ENCODE results near the gene DYDC1.
"Not testable (repeated sequence)": the region's sequence is repeated elsewhere in the genome, so short reads cannot be mapped to it uniquely, and the experiment has no call there.

DYDC1 gene

DNA sequence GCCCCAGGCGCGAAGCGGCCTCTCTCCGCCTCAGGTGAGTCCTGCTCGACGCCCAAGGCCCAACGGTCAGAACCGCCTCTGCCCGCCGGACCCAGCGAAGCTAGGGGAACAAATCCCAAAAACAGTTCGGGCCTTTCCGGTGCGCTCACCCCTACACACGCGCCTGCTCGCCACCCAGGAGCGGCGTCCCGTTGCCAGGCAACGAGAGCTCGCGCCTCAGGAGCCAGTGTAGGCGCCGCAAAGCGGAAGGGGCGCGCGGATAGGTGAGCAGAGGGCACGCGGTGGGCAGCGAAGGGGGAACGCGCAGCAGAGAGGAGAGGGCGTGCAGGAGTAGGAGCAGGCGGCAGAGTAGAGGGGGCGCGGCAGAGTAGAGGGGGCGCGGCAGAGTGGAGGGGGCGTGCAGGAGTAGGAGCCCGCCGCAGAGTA, at the start of gene DYDC1, which contains the start of gene DYDC2:
DYDC1 (minus strand) TSS at position 193 of the 426 bp plus-strand sequence. CDS start 4,154 bp downstream, outside the sequence.
DYDC2 (plus strand) TSS at position 219 of the 426 bp plus-strand sequence. CDS start 5,663 bp downstream, outside the sequence.
- in situ Hi-C loops (cut with MboI; ENCODE audit: low sequenced_read_pairs), result no loop called here

DNA sequence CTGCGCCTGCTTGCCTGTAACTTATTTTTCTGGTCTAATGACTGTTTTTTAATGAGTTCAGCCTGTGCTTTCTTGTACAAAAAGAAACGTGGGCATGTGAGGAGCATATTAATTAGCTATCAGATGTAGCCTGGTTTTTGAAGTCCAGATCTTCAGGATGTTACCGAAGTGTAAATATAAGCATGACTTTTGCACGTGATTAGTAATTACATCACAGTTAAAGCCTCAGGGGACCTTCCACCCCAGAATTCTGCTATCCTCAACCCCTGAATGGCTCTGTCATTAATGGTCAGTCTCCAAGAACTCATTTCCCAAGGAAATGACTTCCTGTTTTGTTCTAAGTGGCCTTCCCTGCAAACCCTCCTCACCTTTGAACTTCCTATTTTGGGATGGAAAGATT, 49.6 kb upstream of the DYDC1 start:
- in situ Hi-C loops (cut with MboI; ENCODE audit: low sequenced_read_pairs), result no loop called here

DNA sequence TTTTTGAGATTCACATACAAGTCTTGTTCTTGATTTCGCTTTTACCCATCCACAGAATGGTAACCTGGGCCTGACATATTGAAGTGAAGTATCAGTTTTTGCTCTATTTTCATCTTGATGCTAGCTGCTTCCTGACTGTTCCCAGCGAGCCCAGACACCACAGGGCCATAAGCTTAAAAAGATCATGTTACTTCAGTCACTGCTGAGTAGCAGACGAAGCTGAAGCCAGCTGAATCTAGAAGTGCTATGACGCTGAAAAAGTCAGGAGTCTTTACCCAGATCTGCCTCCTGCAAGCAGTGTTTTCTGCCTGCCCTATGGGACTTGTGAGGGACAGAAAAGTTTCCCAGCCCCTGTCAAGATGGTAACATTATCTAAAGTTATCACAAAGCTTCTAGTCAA, 49.1 kb upstream of the DYDC1 start:
- in situ Hi-C loops (cut with MboI; ENCODE audit: low sequenced_read_pairs), result no loop called here

DNA sequence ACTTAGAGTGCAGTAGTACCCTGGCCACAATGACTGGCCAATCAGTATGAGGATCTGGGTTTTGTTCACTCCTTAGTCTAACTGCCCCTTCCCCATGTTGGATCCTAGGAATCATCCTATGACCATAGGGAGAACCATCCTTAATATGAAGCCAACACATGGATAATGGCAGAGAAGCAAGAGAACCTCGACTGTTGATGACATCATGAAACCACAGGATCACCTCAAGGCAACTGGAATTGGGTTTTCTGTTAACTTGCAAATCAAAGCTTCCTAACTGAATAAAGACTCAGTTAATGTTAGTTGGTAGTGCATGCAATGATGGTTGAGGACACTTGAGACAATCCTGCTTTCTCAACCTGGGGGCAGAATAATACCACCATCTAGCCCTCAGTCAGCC, 48.5 kb upstream of the DYDC1 start:
- in situ Hi-C loops (cut with MboI; ENCODE audit: low sequenced_read_pairs), result no loop called here

DNA sequence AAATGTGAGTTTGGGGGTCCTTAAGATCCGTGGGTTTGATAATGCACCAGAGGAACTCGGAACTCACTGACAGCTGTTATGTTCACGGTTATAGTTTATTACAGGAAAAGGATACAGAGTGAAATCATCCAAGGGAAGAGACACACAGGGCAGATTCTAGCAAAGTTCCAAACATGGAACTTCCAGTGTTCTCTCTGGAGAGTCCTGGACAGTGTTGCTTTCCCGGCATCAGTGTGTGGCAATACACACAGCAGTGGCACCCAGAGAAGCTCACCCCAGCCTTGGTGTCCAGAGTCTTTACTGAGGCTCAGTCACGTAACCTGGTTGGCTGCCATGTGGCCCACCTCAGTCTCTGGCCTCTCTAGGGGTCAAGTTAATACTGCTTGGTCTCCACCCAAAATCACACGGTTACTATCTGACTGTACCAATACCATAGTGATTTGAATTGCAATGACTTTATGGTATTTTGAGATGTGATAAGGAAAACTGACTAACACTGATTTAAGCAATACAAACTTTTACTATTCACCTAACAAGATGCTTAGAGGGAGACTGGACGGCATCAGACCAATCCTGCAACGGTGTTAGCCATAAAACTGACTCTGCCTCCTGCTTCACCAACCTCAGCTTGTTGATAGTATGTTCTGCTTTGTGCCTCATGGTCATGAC, 43.7 kb upstream of the DYDC1 start:
- in situ Hi-C loops (cut with MboI; ENCODE audit: low sequenced_read_pairs), result no loop called here

DNA sequence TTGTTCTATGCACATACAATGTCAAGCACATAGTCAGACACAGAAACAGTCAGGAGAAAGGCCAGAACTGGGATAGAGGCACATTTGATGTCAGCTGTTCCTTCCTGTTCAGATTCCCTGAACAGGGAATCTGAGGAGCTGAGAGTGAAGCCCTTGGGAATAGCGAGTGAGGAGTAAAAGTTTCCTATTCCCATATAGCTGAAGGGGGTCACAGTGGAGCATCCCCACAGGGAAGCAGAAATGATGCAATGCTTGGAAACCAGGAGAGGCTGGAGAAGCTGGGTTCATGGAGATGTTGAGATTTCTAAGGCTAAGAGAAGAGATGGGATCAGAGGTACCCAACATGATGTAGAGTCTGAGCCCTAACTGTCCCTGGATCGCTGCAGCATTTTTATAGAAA, 40.5 kb upstream of the DYDC1 start:
- in situ Hi-C loops (cut with MboI; ENCODE audit: low sequenced_read_pairs), result no loop called here

DNA sequence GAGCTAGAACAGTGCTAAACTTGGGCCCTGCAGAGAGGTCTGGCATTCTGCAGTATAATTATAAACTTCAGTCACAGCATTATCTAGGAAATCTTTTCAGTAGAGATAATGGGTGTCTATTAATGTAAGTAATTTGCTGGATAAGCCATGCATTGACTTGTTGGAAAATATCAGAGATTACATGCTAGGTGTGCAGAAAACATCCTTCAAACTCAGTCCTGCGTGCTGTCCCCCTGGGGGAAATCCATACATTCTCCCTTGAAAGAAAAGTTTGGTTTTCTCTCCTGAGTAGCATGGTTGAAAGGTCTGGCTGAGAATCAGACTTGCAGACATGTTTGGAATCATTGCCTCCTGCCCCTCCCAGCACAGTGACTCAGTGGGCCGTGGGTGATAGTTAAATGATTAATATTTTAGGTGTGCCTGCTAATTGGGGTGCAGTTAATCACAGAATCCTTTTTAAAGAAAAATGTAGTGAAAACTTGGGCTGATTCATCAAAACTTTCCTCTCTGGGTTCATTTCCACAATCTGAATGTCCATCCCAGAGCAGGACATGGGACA, 37.9 kb upstream of the DYDC1 start:
- in situ Hi-C loops (cut with MboI; ENCODE audit: low sequenced_read_pairs), result no loop called here

DNA sequence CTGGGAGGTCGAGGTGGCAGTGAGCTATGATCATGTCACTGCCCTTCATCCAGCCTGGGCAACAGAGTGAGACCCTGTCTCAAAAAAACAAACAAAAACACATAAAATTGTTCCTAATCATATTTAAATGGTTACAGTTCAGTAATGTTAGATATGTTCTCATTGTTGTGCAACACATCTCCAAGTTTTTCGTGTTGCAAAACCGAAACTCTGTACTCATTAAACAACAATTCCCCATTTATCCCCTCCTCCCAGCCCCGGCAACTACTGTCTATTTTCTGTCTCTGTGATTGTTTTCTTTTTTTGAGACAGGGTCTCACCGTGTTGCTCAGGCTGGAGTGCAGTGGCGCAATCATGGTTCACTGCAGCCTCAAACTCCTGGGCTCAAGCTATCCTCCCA, 35.7 kb upstream of the DYDC1 start:
- in situ Hi-C loops (cut with MboI; ENCODE audit: low sequenced_read_pairs), result no loop called here

DNA sequence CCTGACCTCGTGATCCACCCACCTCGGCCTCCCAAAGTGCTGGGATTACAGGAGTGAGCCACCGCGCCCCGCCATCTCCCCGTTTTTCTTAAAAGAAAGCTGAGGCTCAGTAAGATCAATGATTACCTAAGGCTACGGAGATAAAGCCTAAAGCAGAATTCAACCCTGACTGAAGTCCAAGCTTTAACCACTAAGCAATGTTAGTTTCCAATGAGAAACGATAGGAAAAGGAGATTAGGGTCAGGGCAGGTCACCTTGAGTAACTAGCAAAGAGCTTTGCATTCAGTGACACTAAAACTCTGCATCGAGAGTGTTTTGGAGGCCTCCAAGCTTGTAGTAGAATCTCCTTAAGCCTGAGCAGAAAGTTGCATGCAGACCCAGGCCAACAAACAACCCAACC, 34.2 kb upstream of the DYDC1 start:
- in situ Hi-C loops (cut with MboI; ENCODE audit: low sequenced_read_pairs), result no loop called here

DNA sequence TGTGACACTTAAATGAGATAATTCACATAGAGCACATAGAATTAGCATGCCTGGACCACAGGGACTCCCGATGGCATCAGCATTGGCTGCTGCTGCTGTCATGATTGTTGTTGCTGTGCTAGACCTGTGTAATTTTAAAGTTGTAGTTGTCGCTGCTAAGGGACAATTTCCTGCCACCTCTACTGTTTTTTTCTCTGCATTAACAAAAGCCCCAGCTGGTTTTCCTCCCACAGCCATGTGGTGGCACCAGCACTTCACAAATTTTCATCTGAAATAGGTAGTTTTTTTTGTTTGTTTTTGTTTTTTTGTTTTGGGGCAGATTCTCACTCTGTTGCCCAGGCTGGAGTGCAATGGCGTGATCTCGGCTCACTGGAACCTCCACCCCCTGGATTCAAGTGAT, 26.4 kb upstream of the DYDC1 start:
- in situ Hi-C loops (cut with MboI; ENCODE audit: low sequenced_read_pairs), result no loop called here

DNA sequence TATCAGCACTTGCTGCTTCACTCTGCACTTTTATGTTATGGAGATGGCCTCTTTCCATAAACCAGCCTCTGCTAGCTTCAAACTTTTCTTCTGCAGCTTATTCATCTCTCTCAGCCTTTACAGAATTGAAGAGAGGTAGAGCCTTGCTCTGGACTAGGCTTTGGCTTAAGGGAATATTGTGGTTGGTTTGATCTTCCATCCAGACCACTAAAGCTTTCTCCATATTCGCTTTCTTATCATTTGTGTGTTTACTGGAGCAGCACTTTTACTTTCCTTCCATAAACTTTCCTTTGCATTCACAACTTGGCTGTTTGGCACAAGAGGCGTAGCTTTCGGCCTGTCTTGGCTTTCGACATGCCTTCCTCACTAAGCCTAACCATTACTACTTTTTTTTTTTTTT, 23.6 kb upstream of the DYDC1 start:
- in situ Hi-C loops (cut with MboI; ENCODE audit: low sequenced_read_pairs), result no loop called here

DNA sequence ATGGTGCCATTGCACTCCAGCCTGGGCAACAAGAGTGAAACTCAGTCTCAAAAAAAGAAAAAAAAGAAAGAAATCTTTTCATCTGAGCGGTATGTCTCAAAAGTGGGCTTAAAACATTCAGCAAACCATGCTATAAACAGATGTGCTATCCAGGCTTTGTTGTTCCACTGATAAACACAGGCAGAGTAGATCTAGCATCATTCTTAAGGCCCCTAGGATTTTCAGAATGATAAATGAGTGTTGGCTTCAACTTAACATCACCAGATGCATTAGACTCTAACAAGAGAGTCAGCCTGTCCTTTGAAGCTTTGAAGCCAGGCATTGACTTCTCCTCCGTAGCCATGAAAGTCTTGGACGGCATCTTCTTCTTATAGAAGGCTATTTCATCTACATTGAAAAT, 23.1 kb upstream of the DYDC1 start:
- in situ Hi-C loops (cut with MboI; ENCODE audit: low sequenced_read_pairs), result no loop called here

DNA sequence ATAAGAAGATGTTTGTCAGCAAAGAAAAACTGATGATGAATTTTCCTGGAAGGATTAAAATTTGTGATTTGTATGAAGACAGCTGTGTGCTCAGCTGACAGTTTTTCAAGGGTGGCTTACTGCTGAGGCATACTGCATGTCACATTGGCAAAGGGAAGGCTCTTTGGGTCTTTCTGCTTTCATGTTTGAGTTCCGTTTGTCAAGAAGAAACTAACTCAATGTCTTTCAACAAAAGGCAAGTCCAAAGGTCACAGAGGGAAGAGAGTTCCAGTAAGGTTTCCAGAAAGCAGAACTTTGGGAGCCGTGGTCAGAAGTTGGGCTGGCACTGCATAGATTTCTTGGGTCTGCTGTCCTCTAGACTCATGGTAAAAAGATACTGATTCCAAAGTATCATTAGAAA, 16.9 kb upstream of the DYDC1 start:
- in situ Hi-C loops (cut with MboI; ENCODE audit: low sequenced_read_pairs), result no loop called here

DNA sequence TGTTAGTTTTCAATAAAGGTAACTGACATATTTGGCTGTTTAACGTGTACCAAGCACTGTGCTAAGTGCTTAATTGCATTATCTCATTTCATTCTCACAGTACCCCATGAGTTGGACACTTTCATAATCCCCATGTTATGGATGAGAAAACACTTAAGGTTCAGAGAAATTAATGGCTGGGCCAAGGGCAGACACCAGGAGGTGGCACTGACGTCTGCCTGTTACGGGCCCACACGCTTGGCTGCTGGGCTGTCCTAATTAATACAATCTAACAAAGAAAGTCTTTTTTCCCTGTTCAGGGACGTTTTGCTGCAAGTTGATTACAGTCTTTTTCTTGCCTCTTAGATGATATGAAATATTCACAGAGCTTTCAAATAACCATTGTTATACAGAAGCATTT, 16.1 kb upstream of the DYDC1 start:
- in situ Hi-C loops (cut with MboI; ENCODE audit: low sequenced_read_pairs), result no loop called here

DNA sequence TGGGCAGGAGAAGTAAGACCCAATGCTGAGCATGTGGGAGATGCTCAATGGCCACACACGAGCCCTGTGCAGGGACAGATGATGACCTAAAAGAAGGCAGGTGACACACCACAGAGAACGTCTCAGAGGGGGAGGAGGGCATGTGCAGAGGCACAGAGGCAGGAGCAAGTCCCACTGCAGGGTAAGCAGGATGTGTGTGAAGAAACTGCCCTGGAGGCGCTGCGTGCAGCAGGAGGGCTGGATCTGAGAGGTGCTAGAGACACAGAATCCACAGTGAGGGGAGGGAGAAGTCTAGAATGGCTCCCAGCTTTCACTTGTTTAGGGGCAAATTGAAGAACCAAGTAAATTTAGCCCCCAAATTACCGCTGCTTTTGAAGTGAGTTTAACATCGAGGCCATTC, 14.9 kb upstream of the DYDC1 start:
- in situ Hi-C loops (cut with MboI; ENCODE audit: low sequenced_read_pairs), result no loop called here

DNA sequence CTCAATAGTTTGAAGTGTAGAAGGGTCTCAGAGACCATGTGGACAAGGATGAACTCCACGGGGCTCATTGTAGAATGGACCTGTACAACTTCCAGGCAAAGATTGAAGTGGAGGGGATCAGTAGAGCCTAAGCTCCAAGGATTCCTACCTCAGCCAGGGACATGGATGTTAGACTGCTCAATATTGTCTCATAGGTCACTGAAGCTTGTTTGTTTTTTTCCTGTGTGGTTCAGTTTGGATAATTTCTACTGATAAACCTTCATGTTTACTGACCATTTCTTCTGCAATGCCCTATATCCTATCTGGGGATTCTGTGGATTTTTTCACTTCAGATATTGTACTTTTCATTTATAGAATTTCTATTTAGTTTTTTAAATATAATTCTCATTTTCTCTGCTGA, 9.0 kb upstream of the DYDC1 start:
- in situ Hi-C loops (cut with MboI; ENCODE audit: low sequenced_read_pairs), result no loop called here

DNA sequence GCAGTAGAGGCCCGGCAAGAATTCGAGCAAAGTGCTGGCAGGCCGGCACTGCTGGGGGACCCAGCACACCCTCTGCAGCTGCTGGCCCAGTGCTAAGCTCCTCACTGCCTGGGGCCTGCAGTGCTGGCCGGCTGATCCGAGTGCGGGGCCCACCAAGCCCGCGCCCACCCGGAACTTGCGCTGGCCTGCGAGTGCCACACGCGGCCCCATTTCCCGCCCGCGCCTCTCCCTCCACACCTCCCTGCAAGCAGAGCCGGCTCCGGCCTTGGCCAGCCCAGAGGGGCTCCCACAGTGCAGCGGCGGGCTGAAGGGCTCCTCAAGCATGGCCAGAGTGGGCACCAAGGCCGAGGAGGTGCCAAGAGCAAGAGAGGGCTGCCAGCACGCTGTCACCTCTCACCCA, 3.1 kb upstream of the DYDC1 start:
- in situ Hi-C loops (cut with MboI; ENCODE audit: low sequenced_read_pairs), result no loop called here

DNA sequence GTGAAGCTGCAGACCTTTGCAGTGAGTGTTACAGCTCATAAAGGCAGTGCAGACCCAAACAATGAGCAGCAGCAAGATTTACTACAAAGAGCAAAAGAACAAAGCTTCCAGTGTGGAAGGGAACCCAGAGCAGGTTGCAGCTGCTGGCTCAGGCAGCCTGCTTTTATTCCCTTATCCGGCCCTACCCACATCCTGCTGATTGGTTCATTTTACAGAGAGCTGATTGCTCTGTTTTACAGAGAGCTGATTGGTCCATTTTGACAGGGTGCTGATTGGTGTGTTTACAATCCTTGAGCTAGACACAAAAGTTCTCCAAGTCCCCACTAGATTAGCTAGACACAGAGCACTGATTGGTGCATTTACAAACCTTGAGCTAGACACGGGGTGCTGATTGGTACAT, 2.4 kb upstream of the DYDC1 start:
- in situ Hi-C loops (cut with MboI; ENCODE audit: low sequenced_read_pairs), result not testable (repeated sequence)

DNA sequence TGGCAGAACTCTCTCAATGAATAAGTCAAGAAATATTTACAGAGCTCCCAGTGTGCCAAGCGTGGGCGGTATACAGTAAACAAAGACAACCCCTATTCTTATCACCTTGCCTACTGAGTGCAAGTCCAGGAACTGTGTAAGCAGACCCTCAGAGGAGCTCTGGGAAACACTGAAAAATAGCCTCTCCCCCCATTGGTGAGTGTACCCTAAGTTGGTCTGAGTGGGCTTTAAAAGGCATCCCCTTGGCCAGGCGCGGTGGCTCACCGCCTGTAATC, 1.2 kb upstream of the DYDC1 start:
- in situ Hi-C loops (cut with MboI; ENCODE audit: low sequenced_read_pairs), result no loop called here

DNA sequence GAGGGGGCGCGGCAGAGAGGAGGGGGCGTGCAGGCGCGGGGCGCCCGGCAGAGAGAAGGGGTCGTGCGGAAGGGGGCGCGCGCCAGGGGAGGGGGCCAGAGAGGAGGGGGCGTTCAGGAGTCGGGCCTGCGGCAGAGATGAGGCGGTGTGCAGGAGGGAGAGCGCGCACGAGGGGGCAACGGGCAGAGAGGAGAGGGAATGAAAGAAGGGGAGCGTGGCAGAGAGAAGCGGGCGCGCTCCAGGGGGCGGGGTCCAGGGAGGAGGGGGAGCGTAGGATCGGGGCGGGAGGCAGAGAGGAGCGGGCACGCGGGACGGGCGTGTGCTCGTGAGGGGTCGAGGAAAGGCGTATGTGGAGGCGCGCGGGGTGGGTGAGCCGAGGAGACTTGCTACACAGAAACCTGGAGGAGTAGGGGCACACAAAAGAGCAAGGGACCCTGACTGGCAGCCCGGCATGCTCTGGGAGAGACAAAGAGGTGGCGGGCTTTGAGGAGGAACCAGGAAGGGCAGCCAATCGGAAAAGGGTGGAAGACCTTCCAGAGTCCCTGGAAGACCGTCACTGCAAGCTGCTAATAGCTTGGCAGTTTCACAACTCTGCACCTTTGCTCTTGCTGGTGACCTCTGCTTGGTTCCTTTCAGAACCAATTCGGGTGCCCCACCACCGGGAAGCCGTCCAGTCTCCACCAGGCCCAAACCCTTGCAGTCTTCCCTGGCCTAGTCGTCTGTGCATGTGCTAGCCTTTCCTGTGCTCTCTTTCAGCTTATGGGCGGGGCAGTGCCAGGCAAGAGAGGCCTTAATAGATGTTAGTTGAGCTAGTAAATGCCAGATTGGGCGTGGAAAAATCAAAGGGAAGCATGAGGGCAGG, 665 bp upstream of the DYDC1 start:
- in situ Hi-C loops (cut with MboI; ENCODE audit: low sequenced_read_pairs), result no loop called here

DNA sequence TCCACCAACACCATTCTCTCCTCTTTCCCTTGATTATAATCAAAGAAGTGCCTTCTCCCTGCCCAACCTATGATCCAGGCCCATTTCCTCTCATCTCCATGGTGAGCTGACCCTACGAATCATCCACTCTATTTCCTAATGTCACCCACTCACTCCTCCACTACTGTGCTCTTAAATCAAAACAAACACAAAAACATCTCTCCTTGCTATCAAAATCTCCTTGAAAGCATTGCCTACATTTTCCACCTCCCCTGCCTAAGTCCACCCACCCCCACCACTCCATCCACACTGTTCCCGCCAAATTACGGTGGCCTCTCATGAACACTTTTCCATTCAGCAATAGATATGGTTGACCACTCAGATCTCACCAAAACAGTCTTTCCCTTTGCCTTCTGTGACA, 5.3 kb downstream of the DYDC1 start:
- in situ Hi-C loops (cut with MboI; ENCODE audit: low sequenced_read_pairs), result no loop called here

DNA sequence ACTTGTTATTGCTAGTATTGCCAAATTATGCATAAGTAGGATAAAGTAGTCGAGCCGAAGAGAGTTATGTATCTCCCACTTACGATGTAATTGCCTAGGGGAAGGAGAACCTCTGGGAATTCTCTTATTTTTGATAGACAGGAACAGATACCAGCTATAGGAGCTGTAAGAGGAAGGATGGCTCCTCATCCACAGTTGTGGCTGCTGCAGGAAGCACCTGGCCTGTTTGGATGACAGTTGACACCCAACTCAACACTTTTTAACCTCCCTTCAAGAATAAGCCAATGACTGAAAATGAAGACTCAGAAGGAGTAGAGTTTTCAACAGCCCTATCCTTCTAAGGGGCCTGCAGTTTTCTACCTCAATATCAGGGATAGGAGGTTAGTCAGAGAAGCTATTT, 6.3 kb downstream of the DYDC1 start:
- in situ Hi-C loops (cut with MboI; ENCODE audit: low sequenced_read_pairs), result no loop called here
